ENCODE measurements around the gene HOXB7.

The HOXB7 gene

GRCh38 chr17:48561884-48562810 lies 48.7 kb downstream of the HOXB7 start:
- Mint-ChIP-seq H3K27me3 (peaks cover 7% of the 10 kb centered on the region), H3K4me3 (no peak overlapping the region), H3K9me3 (no peaks in the 10 kb centered on the region), H3K27ac (no peak overlapping the region), H3K36me3 (ENCODE audit: low read depth) (no peaks in the 10 kb centered on the region), H3K4me1 (ENCODE audit: low read depth) (no peaks in the 10 kb centered on the region)

GRCh38 chr17:48559840-48560817 lies 50.7 kb downstream of the HOXB7 start:
- no peak overlapping the region for H3K27ac Mint-ChIP-seq
- H3K4me1 Mint-ChIP-seq (ENCODE audit: low read depth) = peaks cover 3% of the 10 kb centered on the region
- H3K4me3 Mint-ChIP-seq = no peak overlapping the region
- no peaks in the 10 kb centered on the region for H3K9me3 Mint-ChIP-seq
- peaks cover 25% of the 10 kb centered on the region for H3K27me3 Mint-ChIP-seq
- no peaks in the 10 kb centered on the region for H3K36me3 Mint-ChIP-seq (ENCODE audit: low read depth)

- no peak overlapping the region for H3K27ac Mint-ChIP-seq
- H3K9me3 Mint-ChIP-seq = no peaks in the 10 kb centered on the region
- peaks cover 5% of the 10 kb centered on the region for H3K4me1 Mint-ChIP-seq (ENCODE audit: low read depth)
- no peak overlapping the region for H3K4me3 Mint-ChIP-seq
- H3K27me3 Mint-ChIP-seq = peaks cover 31% of the 10 kb centered on the region
- no peaks in the 10 kb centered on the region for H3K36me3 Mint-ChIP-seq (ENCODE audit: low read depth)
Measured at GRCh38 chr17:48559122-48559839, 51.5 kb downstream of the HOXB7 start.

DNA sequence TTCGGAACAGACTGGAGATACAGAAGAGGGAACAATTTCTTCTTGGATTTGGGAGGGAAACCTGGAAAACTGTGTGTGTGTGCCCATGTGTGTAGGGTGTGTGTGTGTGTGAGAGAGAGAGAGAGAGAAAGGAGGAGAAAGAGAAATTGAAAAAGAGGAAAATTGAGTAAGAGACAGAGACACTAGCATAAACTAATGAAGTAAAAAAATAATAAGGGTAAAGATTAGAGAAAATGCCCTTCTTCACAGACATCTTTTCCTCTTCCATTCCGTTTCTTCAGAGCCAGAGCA lies 52.0 kb downstream of the HOXB7 start:
- Mint-ChIP-seq H3K9me3 (no peaks in the 10 kb centered on the region), H3K27me3 (peaks cover 36% of the 10 kb centered on the region), H3K27ac (no peak overlapping the region), H3K36me3 (ENCODE audit: low read depth) (no peaks in the 10 kb centered on the region), H3K4me1 (ENCODE audit: low read depth) (peaks cover 5% of the 10 kb centered on the region), H3K4me3 (no peak overlapping the region)

DNA sequence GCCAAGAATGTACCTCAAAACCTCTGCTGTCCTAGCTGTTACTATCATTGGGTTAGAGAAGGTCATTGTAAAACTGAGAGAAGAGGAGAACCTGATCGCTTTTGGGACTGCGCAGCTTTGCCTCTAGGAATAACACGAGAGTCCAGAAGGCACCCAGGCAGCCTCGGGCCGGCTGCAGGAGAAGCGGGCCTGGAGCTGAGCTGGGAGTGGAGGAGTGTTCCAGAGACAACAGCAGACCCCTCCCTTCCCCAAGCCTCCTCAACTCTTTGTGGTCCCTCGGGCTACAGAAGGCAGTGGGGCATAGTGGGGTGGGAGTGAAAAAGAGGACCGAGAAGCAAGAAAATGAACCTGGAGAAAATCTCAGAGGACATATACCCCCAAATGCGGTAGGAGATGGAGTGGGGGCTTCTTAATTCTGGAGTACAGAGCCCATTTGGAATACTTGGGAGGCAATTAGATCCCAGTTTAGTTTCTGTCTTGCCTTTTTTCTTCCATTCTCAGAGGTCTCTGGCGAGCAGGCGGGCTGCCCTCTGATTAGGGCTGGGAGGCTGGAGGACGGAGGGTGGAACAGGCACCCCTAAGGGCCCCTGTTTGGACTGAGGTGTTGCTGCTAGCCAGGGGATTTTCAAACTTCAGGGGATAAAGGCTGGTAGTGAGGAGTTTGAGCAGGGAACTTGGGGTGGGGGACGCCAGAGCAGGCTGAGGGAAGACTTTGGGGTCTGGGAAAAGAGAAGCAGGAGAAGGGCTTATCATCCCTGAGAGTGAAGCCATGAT lies 52.6 kb downstream of the HOXB7 start:
- peaks cover 37% of the 10 kb centered on the region for H3K27me3 Mint-ChIP-seq
- H3K36me3 Mint-ChIP-seq (ENCODE audit: low read depth) = no peaks in the 10 kb centered on the region
- peaks cover 5% of the 10 kb centered on the region for H3K4me1 Mint-ChIP-seq (ENCODE audit: low read depth)
- no peak overlapping the region for H3K4me3 Mint-ChIP-seq
- H3K9me3 Mint-ChIP-seq = no peaks in the 10 kb centered on the region
- no peak overlapping the region for H3K27ac Mint-ChIP-seq
